ENCODE measurements around the gene AGAP2. TPM values are rescaled to one million over a fixed set of nuclear protein-coding genes. Genes with fewer than 3 reads are reported as not detected.
A peak's percentile ranks its signal among the peaks of the same experiment; 100 is the strongest.

The AGAP2 gene
- total and polyA plus RNA-seq, 2 of the 8 experiments (the other 6 are each of a cell fraction or from before 2014, with no cell fraction given): 1.5 TPM

DNA sequence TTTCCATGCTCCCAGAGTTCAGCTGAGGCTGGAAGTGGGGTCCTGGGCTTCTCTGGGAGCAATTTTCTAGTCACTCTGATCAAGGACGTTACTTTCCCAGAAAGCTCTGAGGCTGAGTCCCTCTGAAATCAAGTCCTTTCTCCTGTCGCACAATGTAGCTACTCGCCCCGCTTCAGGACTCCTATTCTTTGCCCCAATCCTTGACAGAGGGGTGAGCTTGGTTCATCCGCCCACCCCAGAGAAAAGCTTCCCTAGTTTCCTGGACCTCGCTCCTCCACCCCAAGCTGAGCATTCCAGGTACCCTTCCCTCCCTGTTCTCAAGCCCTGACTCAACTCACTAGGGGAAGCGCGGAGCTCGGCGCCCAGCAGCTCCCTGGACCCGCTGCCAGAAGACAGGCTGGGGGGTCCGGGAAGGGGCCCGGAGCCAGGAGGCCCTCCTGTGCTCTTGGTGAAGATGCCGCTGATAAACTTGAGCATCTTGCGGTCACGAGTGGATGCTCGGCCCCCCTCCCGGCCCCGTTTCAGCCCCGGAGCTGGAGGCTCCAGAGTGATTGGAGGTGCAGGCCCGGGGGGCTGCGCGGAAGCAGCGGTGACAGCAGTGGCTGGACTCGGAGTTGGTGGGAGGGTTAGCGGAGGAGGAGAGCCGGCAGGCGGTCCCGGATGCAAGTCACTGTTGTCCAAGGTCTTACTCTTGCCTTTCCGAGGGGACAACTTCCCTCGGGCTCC, 1.6 kb downstream of the AGAP2 start:
- H2BK20ac ChIP-seq (ENCODE audit: low read length): no peak overlapping the region
- H2BK5ac ChIP-seq (ENCODE audit: low read depth, low read length): no peak overlapping the region
- peak in 1 of 2 experiments; percentile 62 for DNase-seq (ENCODE audit: low read depth in 1 of 2, low spot score in 2 of 2)
- 6% methylated on average over 28 of the region's 31 CpGs; no CpG with 5 or more reads in 1 of the 2 experiments for WGBS, 2 experiments (ENCODE audit: extremely low coverage in 1 of 2, insufficient coverage in 1 of 2, insufficient read length in 1 of 2, insufficient replicate concordance in 2 of 2, low coverage in 1 of 2, low lambda C conversion rate in 2 of 2, missing lambda C conversion rate in 1 of 2)
- H3K4ac ChIP-seq (replicated peaks; ENCODE audit: insufficient read length, low read depth, low read length): peak overlapping the region; percentile 75
- no peaks in the 10 kb centered on the region for H3K79me1 ChIP-seq (ENCODE audit: low read depth, low read length)
- peaks cover 0 to 17% of the 10 kb centered on the region in 2 experiments for H4K20me1 ChIP-seq (replicated peaks in 1 of 2; ENCODE audit: control insufficient read depth in 1 of 2, insufficient read depth in 2 of 2, low read length in 2 of 2)
- H3K14ac ChIP-seq (ENCODE audit: insufficient read length): no peak overlapping the region
- no peak overlapping the region for H4K91ac ChIP-seq (replicated peaks; ENCODE audit: insufficient read length, low read length)
- peak overlapping the region; percentile 52; the same call in 1 of the 2 replicates for H4K8ac ChIP-seq (ENCODE audit: extremely low read depth, insufficient read depth, low read length)
- H3K27ac ChIP-seq (ENCODE audit: low read depth, low read length): no peak overlapping the region
- H2AFZ ChIP-seq (ENCODE audit: low read length): no peak overlapping the region
- H2BK120ac ChIP-seq (replicated peaks; ENCODE audit: low read depth, low read length): no peak overlapping the region
- no peak overlapping the region for H2AK5ac ChIP-seq (ENCODE audit: low read depth, low read length)
- peak overlapping the region; percentile 84; the same call in 1 of the 2 replicates for H2BK12ac ChIP-seq (ENCODE audit: low read depth, low read length)
- CTCF ChIA-PET (ENCODE audit: partially characterized antibody): interaction anchor here (0.8 to 11.2 kb wide), 15 partner anchors 8 to 154 kb away, joined by 3 to 149 read pairs (median 7); partner anchors contain the start of genes CYP27B1 and TSPAN31
- H3K4me1 ChIP-seq (replicated peaks in 1 of 4; ENCODE audit: control insufficient read depth in 3 of 4, insufficient read depth in 4 of 4, low read length in 3 of 4): peaks cover 6 to 29% (median 12%) of the 10 kb centered on the region in 4 experiments; a peak in 6 of 7 replicates
- H3K23me2 ChIP-seq (ENCODE audit: low read depth, low read length): peaks cover 2% of the 10 kb centered on the region; the same call in 1 of the 2 replicates
- peak; percentile 75 for TF ChIP-seq SUZ12 (IDR thresholded peaks at IDR 0.05; ENCODE audit: low read length)
- TF ChIP-seq BACH1 (IDR thresholded peaks at IDR 0.05; ENCODE audit: low read length): no peak
- TF ChIP-seq RNF2 (IDR thresholded peaks at IDR 0.05; ENCODE audit: borderline replicate concordance, low read depth, low read length, missing control alignments, poor library complexity, severe bottlenecking): peak; percentile 35
- peak; percentile 19 for TF ChIP-seq EZH2 (IDR thresholded peaks at IDR 0.05; ENCODE audit: low read depth, low read length, severe bottlenecking)
- POLR2A ChIA-PET (ENCODE audit: partially characterized antibody): interaction anchor here (0.6 to 5.2 kb wide), 19 partner anchors 8 to 217 kb away, joined by 3 to 59 read pairs (median 5); partner anchors contain the start of genes ARHGEF25, CDK4, DDIT3 and EEF1AKMT3
- H3K27me3 ChIP-seq (replicated peaks in 1 of 4; ENCODE audit: control insufficient read depth in 3 of 4, extremely low read depth in 1 of 4, insufficient read depth in 3 of 4, low read length in 3 of 4): peaks cover 50 to 97% (median 92%) of the 10 kb centered on the region in 4 experiments
- H3K23ac ChIP-seq (ENCODE audit: insufficient read length): no peak overlapping the region
- H3K4me3 ChIP-seq (ENCODE audit: extremely low read depth in 1 of 4, insufficient read depth in 2 of 4, low read depth in 3 of 4, low read length in 4 of 4): peak overlapping the region; percentile 26 to 76 (median 39); a peak in 7 of 8 replicates
- H3K79me2 ChIP-seq (ENCODE audit: control insufficient read depth in 1 of 2, insufficient read depth in 2 of 2, low read length in 2 of 2): no peaks in the 10 kb centered on the region
- peaks cover 0 to 6% (median 0%) of the 10 kb centered on the region in 4 experiments; a peak in 1 of 8 replicates for H3K36me3 ChIP-seq (ENCODE audit: control insufficient read depth in 2 of 4, insufficient read depth in 4 of 4, low read length in 3 of 4)
- no peaks in the 10 kb centered on the region; a peak in 1 of 4 replicates for H3K9me3 ChIP-seq (ENCODE audit: insufficient read depth in 2 of 2, low read depth in 1 of 2, low read length in 1 of 2)
- no peak for FAIRE-seq
- H2BK15ac ChIP-seq (ENCODE audit: low read length): peak overlapping the region; percentile 92; the same call in 1 of the 2 replicates
- no peak overlapping the region for H4K5ac ChIP-seq (ENCODE audit: insufficient read length, low read depth, low read length)
- H3K4me2 ChIP-seq (ENCODE audit: insufficient read depth in 1 of 2, low read depth in 2 of 2, low read length in 2 of 2): peak overlapping the region; percentile 79 to 93
- no peak overlapping the region for H3K9ac ChIP-seq (replicated peaks in 1 of 4; ENCODE audit: extremely low read depth in 1 of 4, low read depth in 3 of 4, low read length in 3 of 4)
- no peak overlapping the region for H3K18ac ChIP-seq (ENCODE audit: extremely low read depth, low read length)
- H3K56ac ChIP-seq (replicated peaks; ENCODE audit: insufficient read length, low read depth, low read length): no peak overlapping the region
